RWPE1 (cell line): ENCODE results near the gene PDLIM4.
A peak's percentile ranks its signal among the peaks of the same experiment; 100 is the strongest.

Experiments
- CTCF ChIA-PET: fragments of 350-600 bp; sonication (Branson Sonifier 250); formaldehyde crosslinking; extraction: SDS; loops from one replicate; lab custom pipeline; 2021; lab: Yijun Ruan, JAX
- POLR2A ChIA-PET: fragments of 400-600 bp; formaldehyde crosslinking; extraction: SDS; loops from one replicate; lab custom pipeline; 2020; ENCODE audit warnings: antibody characterized with exemption; ENCODE audit not compliant: low non-redundant PET; lab: Yijun Ruan, JAX
- DNase-seq: peaks from one replicate; pipeline ENCODE4 v3.0.0; 2012; ENCODE audit warnings: low spot score
- H3K27ac ChIP-seq: fragments of 450-650 bp; 2 replicates; pipeline ENCODE4 v1.5.1; 2017
- CTCF ChIP-seq: fragments of 450-650 bp; conservative IDR thresholded peaks from 2 replicates; pipeline ENCODE4 v1.5.1; 2017; ENCODE audit warnings: low read depth, mild to moderate bottlenecking

Gene PDLIM4

GRCh38 chr5:132226516-132227234 lies 30.8 kb upstream of the PDLIM4 start:
- ChIA-PET CTCF (interaction anchor here (0.5 to 3.6 kb wide), 6 partner anchors 12 to 158 kb away, joined by 3 to 20 read pairs (median 4); no protein-coding TSS in a partner anchor), POLR2A (interaction anchor here (0.9 to 1.3 kb wide), 3 partner anchors 11 to 142 kb away, joined by 3 to 4 read pairs (median 3); no protein-coding TSS in a partner anchor)
- no peak for DNase-seq
- peak overlapping the region; percentile 96 for H3K27ac ChIP-seq
- TF ChIP-seq CTCF = no peak

GRCh38 chr5:132227235-132227484 lies 30.3 kb upstream of the PDLIM4 start:
- ChIA-PET POLR2A (interaction anchor here (0.8 to 1.3 kb wide), 5 partner anchors 11 to 142 kb away, joined by 3 to 4 read pairs (median 3); no protein-coding TSS in a partner anchor), CTCF (interaction anchor here (0.5 to 3.6 kb wide), 8 partner anchors 11 to 412 kb away, joined by 3 to 20 read pairs (median 4); no protein-coding TSS in a partner anchor)
- no peak for TF ChIP-seq CTCF
- DNase-seq = no peak
- H3K27ac ChIP-seq = peak overlapping the region; percentile 96

GRCh38 chr5:132227485-132228240 lies 29.8 kb upstream of the PDLIM4 start, which contains the start of gene P4HA2:
TSS of gene P4HA2 (minus strand) at chr5:132227853. CDS start at chr5:132218626, 9,227 bp downstream.
- ChIA-PET CTCF (interaction anchor here (0.6 to 3.6 kb wide), 8 partner anchors 11 to 412 kb away, joined by 3 to 20 read pairs (median 4); no protein-coding TSS in a partner anchor), POLR2A (interaction anchor here (0.6 to 1.3 kb wide), 5 partner anchors 12 to 37 kb away, joined by 3 read pairs; no protein-coding TSS in a partner anchor)
- peak; percentile 85 for DNase-seq
- TF ChIP-seq CTCF = no peak
- peak within 1 kb of the TSS; percentile 96 for H3K27ac ChIP-seq

GRCh38 chr5:132228241-132229035 lies 29.1 kb upstream of the PDLIM4 start:
- POLR2A ChIA-PET = interaction anchor here (0.5 to 1.3 kb wide), 4 partner anchors 13 to 268 kb away, joined by 3 read pairs; no protein-coding TSS in a partner anchor
- peak overlapping the region; percentile 96 for H3K27ac ChIP-seq
- DNase-seq = no peak
- TF ChIP-seq CTCF = no peak
- CTCF ChIA-PET = interaction anchor here (0.8 to 3.6 kb wide), 4 partner anchors 10 to 35 kb away, joined by 3 to 20 read pairs (median 4); no protein-coding TSS in a partner anchor

GRCh38 chr5:132229236-132229635 lies 28.3 kb upstream of the PDLIM4 start:
- CTCF ChIA-PET = interaction anchor here (0.8 to 3.6 kb wide), 2 partner anchors 9 to 49 kb away, joined by 7 to 20 read pairs; no protein-coding TSS in a partner anchor
- no peak overlapping the region for H3K27ac ChIP-seq
- no peak for TF ChIP-seq CTCF
- no peak for DNase-seq
- POLR2A ChIA-PET = interaction anchor here (0.5 kb wide), 1 partner anchor 267 kb away, joined by 3 read pairs; no protein-coding TSS in a partner anchor
